Karpas-422 (cell line): ENCODE measurements around the gene TCF7L2. TPM values are rescaled to one million over a fixed set of nuclear protein-coding genes. Genes with fewer than 3 reads are reported as not detected.

Source experiments
- DNase-seq: peaks from one replicate; pipeline ENCODE4 v3.0.0-alpha.2; 2015
- H2AFZ ChIP-seq: fragments of 200-600 bp; sonication (generic); 2 replicates; pipeline ENCODE4 v1.6.1; 2014; ENCODE audit warnings: antibody characterized with exemption, low read length, mixed read lengths
- H3K27ac ChIP-seq: fragments of 200-600 bp; sonication (generic); 2 replicates; pipeline ENCODE4 v1.5.1; 2014; ENCODE audit warnings: mild to moderate bottlenecking, low read length, moderate library complexity
- H3K27me3 ChIP-seq: fragments of 200-600 bp; sonication (generic); 2 replicates; pipeline ENCODE4 v1.6.1; 2014; ENCODE audit warnings: low read length, mixed read lengths
- H3K36me3 ChIP-seq: fragments of 200-600 bp; sonication (generic); 2 replicates; pipeline ENCODE4 v1.6.1; 2014; ENCODE audit warnings: low read length, mixed read lengths; ENCODE audit not compliant: insufficient read depth
- H3K4me1 ChIP-seq: fragments of 200-600 bp; sonication (generic); 2 replicates; pipeline ENCODE4 v1.6.1; 2014; ENCODE audit warnings: mild to moderate bottlenecking, low read length, mixed read lengths
- H3K4me2 ChIP-seq: fragments of 200-600 bp; sonication (generic); 2 replicates; pipeline ENCODE4 v1.6.1; 2014; ENCODE audit warnings: low read length, low read depth, mild to moderate bottlenecking; ENCODE audit not compliant: poor library complexity, severe bottlenecking
- H3K4me3 ChIP-seq: fragments of 200-600 bp; sonication (generic); 2 replicates; pipeline ENCODE4 v1.5.1; 2014; ENCODE audit warnings: mild to moderate bottlenecking, antibody characterized with exemption, low read length, mixed read lengths
- H3K79me2 ChIP-seq: fragments of 200-600 bp; sonication (generic); 2 replicates; pipeline ENCODE4 v1.6.1; 2014; ENCODE audit warnings: mild to moderate bottlenecking, low read length, mixed read lengths
- H3K9ac ChIP-seq: fragments of 200-600 bp; sonication (generic); 2 replicates; pipeline ENCODE4 v1.6.0; 2014; ENCODE audit warnings: low read length
- H3K9me2 ChIP-seq: fragments of 200-600 bp; sonication (generic), shearing (Covaris generic); replicated peaks from 2 replicates; pipeline ENCODE4 v1.6.0; 2014; ENCODE audit warnings: mild to moderate bottlenecking, low read length, moderate library complexity; ENCODE audit not compliant: insufficient read depth
- H3K9me3 ChIP-seq: fragments of 300-700, 200-600 bp; sonication (generic); 2 replicates; pipeline ENCODE4 v1.6.1; 2014; ENCODE audit warnings: low read length, mixed read lengths
- H4K20me1 ChIP-seq: fragments of 200-600 bp; sonication (generic); 2 replicates; pipeline ENCODE4 v1.6.1; 2014; ENCODE audit warnings: mild to moderate bottlenecking, antibody characterized with exemption, low read length, low read depth; ENCODE audit not compliant: insufficient read depth
- total RNA-seq: library from RNA; depleted of rRNA; stranded (reverse); fragments of >200 nt; shearing (Covaris generic); gene quantifications from 2 replicates; pipeline ENCODE4 v1.2.3, GENCODE V29; 2014; ENCODE audit warnings: low replicate concordance

TCF7L2 gene
- total RNA-seq, 1 experiment from 2014 or later, result not detected

DNA sequence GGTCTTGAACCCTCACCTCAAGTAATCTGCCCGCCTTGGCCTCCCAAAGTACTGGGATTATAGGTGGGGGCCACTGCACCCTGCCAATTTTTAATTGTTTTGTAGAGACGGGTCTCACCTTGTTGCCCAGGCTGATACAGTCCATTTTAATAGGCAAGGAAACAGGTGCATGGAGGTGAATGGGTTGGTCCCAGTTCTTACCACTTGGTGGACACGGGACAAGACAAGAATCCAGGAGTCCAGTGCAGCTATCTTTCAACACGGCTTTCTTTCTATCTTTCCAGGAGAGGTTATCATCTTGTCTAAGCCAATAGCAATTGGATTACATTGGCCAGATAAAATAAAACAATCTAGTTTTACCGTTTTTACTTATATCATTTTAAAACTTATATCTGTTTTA lies 23.8 kb downstream of the TCF7L2 start:
- no peak overlapping the region for H3K27ac ChIP-seq
- DNase-seq, result no peak
- H3K4me1 ChIP-seq, result no peaks in the 10 kb centered on the region
- no peaks in the 10 kb centered on the region for H3K27me3 ChIP-seq
- no peaks in the 10 kb centered on the region for H3K79me2 ChIP-seq
- no peaks in the 10 kb centered on the region for H3K9me2 ChIP-seq
- no peak overlapping the region for H3K4me3 ChIP-seq
- no peak overlapping the region for H3K9ac ChIP-seq
- no peak overlapping the region for H3K4me2 ChIP-seq
- no peak overlapping the region for H2AFZ ChIP-seq
- no peaks in the 10 kb centered on the region for H3K36me3 ChIP-seq
- H3K9me3 ChIP-seq, result no peaks in the 10 kb centered on the region
- H4K20me1 ChIP-seq, result no peaks in the 10 kb centered on the region

DNA sequence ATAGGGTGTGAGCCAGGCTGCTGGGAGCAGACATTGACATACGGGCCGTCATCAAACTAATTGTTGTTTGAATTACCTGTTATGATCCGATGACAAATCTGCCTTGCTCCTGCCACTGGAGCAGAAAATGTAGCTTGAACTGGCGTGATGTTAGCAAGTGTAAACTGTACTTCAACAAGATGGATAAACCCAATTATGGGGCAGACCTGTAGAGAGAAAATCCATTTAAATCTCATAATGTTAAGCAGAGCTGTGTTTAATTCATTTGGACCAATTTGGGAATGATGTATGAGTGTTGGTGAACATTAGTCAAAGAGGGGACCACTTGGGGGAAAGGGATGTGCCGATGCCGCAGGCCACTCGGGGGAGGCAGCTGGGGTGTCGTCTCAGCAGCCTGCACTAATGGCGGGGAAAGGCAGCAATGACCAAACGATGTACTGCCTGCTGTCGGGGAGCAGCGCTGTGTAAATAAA lies 27.4 kb downstream of the TCF7L2 start:
- Histone ChIP-seq H3K9me2 (no peaks in the 10 kb centered on the region), H3K9me3 (no peaks in the 10 kb centered on the region), H2AFZ (no peak overlapping the region), H3K4me3 (no peak overlapping the region), H3K4me2 (no peak overlapping the region), H3K27me3 (no peaks in the 10 kb centered on the region), H4K20me1 (no peaks in the 10 kb centered on the region), H3K79me2 (no peaks in the 10 kb centered on the region), H3K4me1 (peaks cover 8% of the 10 kb centered on the region), H3K36me3 (no peaks in the 10 kb centered on the region), H3K27ac (no peak overlapping the region), H3K9ac (no peak overlapping the region)
- DNase-seq, result no peak

DNA sequence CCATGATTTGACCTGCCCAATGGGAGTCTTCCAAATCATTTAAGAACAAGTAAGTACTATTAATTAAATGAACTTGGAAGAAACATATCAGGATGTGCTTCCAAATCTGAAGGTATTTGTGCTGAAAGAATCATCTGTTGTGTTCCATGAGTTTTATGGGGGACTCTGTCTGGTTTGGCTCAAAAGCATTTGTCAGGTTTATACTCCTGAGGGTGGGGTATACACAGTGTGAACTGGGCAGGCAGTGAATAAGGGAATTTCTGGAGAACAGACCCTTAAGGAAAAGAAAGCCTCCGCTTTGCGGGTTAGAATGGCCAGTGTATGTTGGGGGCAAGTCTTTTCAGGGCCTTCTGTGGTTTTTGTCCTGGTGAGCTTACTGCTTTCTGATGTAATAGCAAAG lies 29.9 kb downstream of the TCF7L2 start:
- DNase-seq, result no peak
- Histone ChIP-seq H3K36me3 (no peaks in the 10 kb centered on the region), H3K79me2 (no peaks in the 10 kb centered on the region), H3K4me1 (peaks cover 8% of the 10 kb centered on the region), H3K4me2 (no peak overlapping the region), H3K27ac (no peak overlapping the region), H3K9me2 (no peaks in the 10 kb centered on the region), H3K27me3 (no peaks in the 10 kb centered on the region), H2AFZ (no peak overlapping the region), H3K4me3 (no peak overlapping the region), H3K9ac (no peak overlapping the region), H3K9me3 (no peaks in the 10 kb centered on the region), H4K20me1 (no peaks in the 10 kb centered on the region)

DNA sequence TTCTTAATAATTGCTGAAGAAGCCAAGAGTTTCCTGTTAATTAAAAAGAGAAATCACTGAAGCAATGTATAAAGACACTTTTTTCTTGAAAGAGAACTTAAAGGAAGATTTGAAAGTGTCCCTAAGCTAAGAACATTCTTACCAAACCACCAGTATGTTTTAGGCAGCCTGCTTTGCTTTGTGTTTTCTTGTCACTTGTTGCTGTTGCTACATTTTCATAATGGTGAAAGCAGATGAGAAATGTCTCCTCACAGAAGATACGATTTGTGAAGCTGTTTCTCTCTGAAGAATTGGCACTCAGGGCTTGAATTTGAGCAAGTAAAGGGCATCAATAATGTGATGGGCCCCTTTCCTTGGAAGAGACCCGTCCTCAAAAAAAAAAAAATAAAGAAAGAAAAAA lies 30.9 kb downstream of the TCF7L2 start:
- no peak for DNase-seq
- Histone ChIP-seq H3K4me1 (peaks cover 8% of the 10 kb centered on the region), H3K4me2 (no peak overlapping the region), H2AFZ (no peak overlapping the region), H3K36me3 (no peaks in the 10 kb centered on the region), H3K79me2 (no peaks in the 10 kb centered on the region), H3K9me2 (no peaks in the 10 kb centered on the region), H3K9me3 (no peaks in the 10 kb centered on the region), H3K4me3 (no peak overlapping the region), H4K20me1 (no peaks in the 10 kb centered on the region), H3K27me3 (no peaks in the 10 kb centered on the region), H3K9ac (no peak overlapping the region), H3K27ac (no peak overlapping the region)

DNA sequence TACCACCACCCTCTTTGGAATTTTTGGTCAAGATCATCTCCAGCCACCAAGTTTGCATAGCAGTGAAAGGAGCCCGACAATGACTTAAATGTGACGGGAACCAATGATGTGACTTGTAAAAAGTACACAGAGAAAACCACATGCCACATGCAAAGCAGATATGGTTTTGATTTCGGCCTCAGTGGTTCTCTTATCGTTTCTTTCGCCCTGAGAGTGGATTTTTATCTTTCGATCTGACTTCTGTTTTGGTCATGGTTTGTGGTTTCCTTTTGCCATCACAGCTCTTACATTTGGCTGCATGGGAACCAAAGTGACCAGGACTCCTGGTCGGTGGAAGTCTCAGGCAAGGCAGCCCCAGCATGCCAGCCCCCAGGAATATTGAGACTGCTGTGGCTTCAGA lies 31.5 kb downstream of the TCF7L2 start:
- Histone ChIP-seq H3K4me1 (peaks cover 8% of the 10 kb centered on the region), H3K27me3 (no peaks in the 10 kb centered on the region), H3K9ac (no peak overlapping the region), H3K9me2 (no peaks in the 10 kb centered on the region), H3K79me2 (no peaks in the 10 kb centered on the region), H3K4me3 (no peak overlapping the region), H4K20me1 (no peaks in the 10 kb centered on the region), H3K9me3 (no peaks in the 10 kb centered on the region), H3K36me3 (no peaks in the 10 kb centered on the region), H3K27ac (no peak overlapping the region), H2AFZ (no peak overlapping the region), H3K4me2 (no peak overlapping the region)
- DNase-seq, result no peak

DNA sequence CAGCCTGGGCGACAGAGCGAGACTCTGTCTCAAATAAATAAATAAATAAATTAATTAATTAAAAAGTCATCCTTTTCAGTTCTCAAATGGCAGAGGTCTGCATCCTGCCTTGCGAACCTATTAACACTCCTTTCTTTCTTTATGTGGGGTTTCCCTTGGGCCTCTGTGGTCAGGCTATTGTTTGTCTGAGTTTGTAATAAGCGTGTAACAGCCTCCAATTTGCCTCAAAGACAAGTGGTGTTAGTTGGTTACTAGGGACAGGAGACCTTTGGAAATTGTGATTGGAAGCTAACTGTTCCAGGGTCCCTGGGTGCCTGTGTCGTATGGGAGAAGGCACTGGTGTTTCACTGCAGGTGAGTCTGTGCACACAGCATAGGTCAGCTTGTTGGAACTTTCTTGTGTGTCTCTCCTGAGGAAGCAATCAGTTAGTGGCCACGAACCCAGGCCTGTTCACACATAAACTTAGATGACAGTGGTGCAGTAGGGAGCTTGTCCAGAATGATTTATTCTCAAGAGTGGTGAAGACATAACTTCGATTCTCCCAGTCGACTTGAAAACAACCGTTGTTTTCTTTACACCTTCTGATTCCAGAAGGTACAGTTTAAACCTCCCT lies 33.5 kb downstream of the TCF7L2 start:
- no peaks in the 10 kb centered on the region for H3K79me2 ChIP-seq
- no peak overlapping the region for H3K4me3 ChIP-seq
- no peaks in the 10 kb centered on the region for H3K9me2 ChIP-seq
- no peaks in the 10 kb centered on the region for H3K36me3 ChIP-seq
- H3K27me3 ChIP-seq, result no peaks in the 10 kb centered on the region
- no peak overlapping the region for H3K4me2 ChIP-seq
- H3K4me1 ChIP-seq, result peaks cover 8% of the 10 kb centered on the region
- no peak for DNase-seq
- no peak overlapping the region for H3K27ac ChIP-seq
- no peak overlapping the region for H2AFZ ChIP-seq
- no peaks in the 10 kb centered on the region for H4K20me1 ChIP-seq
- H3K9ac ChIP-seq, result no peak overlapping the region
- no peaks in the 10 kb centered on the region for H3K9me3 ChIP-seq

DNA sequence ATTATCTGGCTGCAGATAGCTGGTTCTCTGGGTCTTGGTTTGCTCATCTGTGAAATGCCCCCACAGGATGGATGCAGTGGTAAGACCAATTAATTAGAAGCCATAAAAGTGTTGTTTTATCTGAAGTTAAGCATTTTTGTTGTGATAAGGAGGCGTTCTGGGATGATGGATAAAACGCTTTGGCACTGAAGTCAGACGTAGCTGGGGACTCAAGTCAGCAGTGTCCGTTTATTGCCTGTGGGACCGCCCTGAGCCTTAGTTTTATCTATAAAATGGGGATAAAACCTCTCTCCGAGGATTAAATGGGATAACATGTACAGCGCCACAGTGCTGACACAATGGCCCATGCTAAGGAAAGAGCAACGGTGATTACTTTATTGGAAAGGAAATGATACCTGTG lies 34.7 kb downstream of the TCF7L2 start:
- no peak overlapping the region for H3K27ac ChIP-seq
- no peak overlapping the region for H3K4me3 ChIP-seq
- peaks cover 8% of the 10 kb centered on the region for H3K4me1 ChIP-seq
- H3K9me3 ChIP-seq, result no peaks in the 10 kb centered on the region
- no peak for DNase-seq
- H3K79me2 ChIP-seq, result no peaks in the 10 kb centered on the region
- no peaks in the 10 kb centered on the region for H3K9me2 ChIP-seq
- H3K36me3 ChIP-seq, result no peaks in the 10 kb centered on the region
- no peak overlapping the region for H3K4me2 ChIP-seq
- no peaks in the 10 kb centered on the region for H3K27me3 ChIP-seq
- H3K9ac ChIP-seq, result no peak overlapping the region
- H2AFZ ChIP-seq, result no peak overlapping the region
- H4K20me1 ChIP-seq, result no peaks in the 10 kb centered on the region

DNA sequence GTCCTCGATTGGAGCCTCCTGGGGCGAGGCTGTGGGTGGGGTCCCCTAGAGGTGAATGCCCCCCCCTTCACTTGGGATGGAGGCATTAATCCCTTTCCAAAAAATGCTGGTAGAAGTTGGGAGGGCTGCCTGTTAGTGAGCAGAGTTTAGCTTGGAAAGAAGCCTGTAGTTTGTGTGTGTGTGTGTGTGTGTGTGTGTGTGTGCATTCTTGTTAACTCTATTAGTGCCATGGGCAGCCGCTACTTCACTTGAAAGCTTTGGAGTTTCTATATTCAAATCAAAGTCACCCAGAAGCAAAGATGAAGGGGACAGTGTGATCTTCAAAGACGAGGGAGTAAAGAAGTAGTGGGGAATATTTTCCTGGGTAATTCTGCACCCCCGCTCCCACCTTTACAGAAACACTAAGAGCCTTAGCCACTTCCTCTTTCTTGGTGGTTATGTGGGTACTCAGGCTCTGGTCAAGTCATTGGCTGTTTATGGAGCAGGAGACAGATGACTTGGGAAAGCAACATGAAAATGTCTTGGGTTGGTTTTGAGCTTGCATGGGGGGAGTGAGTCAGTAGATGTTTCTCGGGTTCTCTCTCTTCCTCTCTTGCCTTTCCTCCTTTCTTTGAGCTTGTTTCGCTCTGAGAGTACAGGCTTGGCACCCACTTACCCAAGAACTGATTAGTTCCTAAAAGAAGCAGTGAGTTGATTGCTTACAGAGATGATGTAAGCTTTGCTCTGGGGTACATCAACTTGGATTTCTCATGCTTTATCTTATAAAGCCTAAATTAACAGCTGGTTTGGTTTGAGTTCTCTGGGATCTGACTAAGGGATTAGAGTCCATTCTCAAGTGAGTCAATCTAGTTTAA lies 35.9 kb downstream of the TCF7L2 start:
- no peaks in the 10 kb centered on the region for H4K20me1 ChIP-seq
- no peaks in the 10 kb centered on the region for H3K27me3 ChIP-seq
- no peak overlapping the region for H3K9ac ChIP-seq

More for the DNA sequence above, 35.9 kb downstream of the TCF7L2 start:
- Histone ChIP-seq H3K4me3 (no peak overlapping the region), H3K79me2 (no peaks in the 10 kb centered on the region), H3K4me1 (peaks cover 8% of the 10 kb centered on the region), H3K9me2 (no peaks in the 10 kb centered on the region), H2AFZ (no peak overlapping the region), H3K9me3 (no peaks in the 10 kb centered on the region), H3K36me3 (no peaks in the 10 kb centered on the region), H3K4me2 (no peak overlapping the region), H3K27ac (no peak overlapping the region)
- DNase-seq, result no peak
